Measurements from ENCODE around the gene THEMIS2. TPM values are rescaled to one million over a fixed set of nuclear protein-coding genes. Genes with fewer than 3 reads are reported as not detected.

The THEMIS2 gene
- total RNA-seq, 6 experiments from 2014 or later: 3.3 to 14.3 (median 7.6) TPM

- TF ChIP-seq, protein P1, sequence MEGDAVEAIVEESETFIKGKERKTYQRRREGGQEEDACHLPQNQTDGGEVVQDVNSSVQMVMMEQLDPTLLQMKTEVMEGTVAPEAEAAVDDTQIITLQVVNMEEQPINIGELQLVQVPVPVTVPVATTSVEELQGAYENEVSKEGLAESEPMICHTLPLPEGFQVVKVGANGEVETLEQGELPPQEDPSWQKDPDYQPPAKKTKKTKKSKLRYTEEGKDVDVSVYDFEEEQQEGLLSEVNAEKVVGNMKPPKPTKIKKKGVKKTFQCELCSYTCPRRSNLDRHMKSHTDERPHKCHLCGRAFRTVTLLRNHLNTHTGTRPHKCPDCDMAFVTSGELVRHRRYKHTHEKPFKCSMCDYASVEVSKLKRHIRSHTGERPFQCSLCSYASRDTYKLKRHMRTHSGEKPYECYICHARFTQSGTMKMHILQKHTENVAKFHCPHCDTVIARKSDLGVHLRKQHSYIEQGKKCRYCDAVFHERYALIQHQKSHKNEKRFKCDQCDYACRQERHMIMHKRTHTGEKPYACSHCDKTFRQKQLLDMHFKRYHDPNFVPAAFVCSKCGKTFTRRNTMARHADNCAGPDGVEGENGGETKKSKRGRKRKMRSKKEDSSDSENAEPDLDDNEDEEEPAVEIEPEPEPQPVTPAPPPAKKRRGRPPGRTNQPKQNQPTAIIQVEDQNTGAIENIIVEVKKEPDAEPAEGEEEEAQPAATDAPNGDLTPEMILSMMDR (IDR thresholded peaks at IDR 0.05): no peak
- no peak for TF ChIP-seq POLR2A (IDR thresholded peaks at IDR 0.05)
- Histone ChIP-seq H3K27ac (peak overlapping the region; percentile 1 to 73 (median 50)), H3K36me3 (peaks cover 0 to 19% (median 3%) of the 10 kb centered on the region in 4 donors), H3K4me1 (no peaks in the 10 kb centered on the region), H3K27me3 (no peaks in the 10 kb centered on the region), H3K9me3 (no peaks in the 10 kb centered on the region), H3K4me3 (no peak overlapping the region)
- 54% methylated on average over 2 of the region's 2 CpGs for WGBS (ENCODE audit: insufficient coverage, low coverage, low lambda C conversion rate, missing lambda C conversion rate)
- DNase-seq (no peak), ATAC-seq (no peak)
- intact Hi-C loops (cut with DNase I): no loop called here
Observed at GRCh38 chr1:27886353-27886679, 14.0 kb downstream of the THEMIS2 start.

- H3K36me3 ChIP-seq: peaks cover 0 to 21% (median 3%) of the 10 kb centered on the region in 4 donors
- TF ChIP-seq POLR2A (IDR thresholded peaks at IDR 0.05): no peak
- TF ChIP-seq, protein P1 (IDR thresholded peaks at IDR 0.05): no peak
- H3K27ac ChIP-seq: peak overlapping the region; percentile 1 to 73 (median 33)
- H3K4me1 ChIP-seq: no peaks in the 10 kb centered on the region
- DNase-seq: no peak
- intact Hi-C loops (cut with DNase I): no loop called here
- no peak for ATAC-seq
- no peaks in the 10 kb centered on the region for H3K27me3 ChIP-seq
- no peak overlapping the region for H3K4me3 ChIP-seq
- WGBS (ENCODE audit: insufficient coverage, low coverage, low lambda C conversion rate, missing lambda C conversion rate): 77% methylated on average over 3 of the region's 3 CpGs
- H3K9me3 ChIP-seq: no peaks in the 10 kb centered on the region
Observed at GRCh38 chr1:27886744-27887143, 14.4 kb downstream of the THEMIS2 start.

DNA sequence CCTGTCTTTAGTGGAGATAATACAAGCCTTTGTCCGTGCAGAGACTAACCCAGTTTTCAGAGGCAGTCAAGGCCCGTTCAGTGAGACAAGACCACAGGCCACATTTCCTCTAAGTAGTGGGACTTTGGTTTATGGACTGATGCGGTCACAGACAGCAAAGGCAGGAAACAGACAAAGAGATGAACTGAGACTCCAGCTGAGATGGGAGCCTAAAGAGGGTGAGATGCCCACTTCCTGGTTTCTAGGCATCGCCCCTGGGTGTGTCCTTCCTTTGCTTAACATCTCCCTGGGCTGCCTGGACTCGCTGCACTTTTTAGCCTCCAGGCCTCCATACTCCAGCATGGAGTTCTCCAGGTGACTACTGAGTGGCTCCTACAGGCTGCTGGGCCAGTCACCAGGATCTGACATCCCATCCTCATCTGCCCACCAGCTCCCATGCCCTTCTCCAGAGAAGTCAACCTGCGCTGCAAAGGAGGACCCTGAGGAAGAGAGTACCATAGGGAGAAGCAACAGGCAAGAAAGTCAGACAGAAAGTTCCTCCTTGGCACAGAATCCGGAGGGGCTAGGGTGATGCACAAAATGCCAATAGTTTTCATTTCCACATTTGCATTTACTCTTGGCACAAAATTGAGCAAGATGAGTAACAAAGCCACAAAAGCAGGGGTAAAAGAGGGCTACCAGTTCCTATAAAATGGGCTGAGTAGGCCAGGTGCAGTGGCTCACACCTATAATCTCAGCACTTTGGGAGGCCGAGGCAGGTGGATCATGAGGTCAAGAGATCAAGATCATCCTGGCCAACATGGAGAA, 15.1 kb downstream of the THEMIS2 start:
- 69% methylated on average over 6 of the region's 8 CpGs for WGBS (ENCODE audit: insufficient coverage, low coverage, low lambda C conversion rate, missing lambda C conversion rate)
- H3K9me3 ChIP-seq: no peaks in the 10 kb centered on the region
- H3K4me1 ChIP-seq: no peaks in the 10 kb centered on the region
- peak overlapping the region; percentile 1 to 73 (median 33) for H3K27ac ChIP-seq
- TF ChIP-seq, protein P1 (IDR thresholded peaks at IDR 0.05): no peak
- TF ChIP-seq POLR2A (IDR thresholded peaks at IDR 0.05): no peak
- H3K36me3 ChIP-seq: peaks cover 0 to 27% (median 3%) of the 10 kb centered on the region in 4 donors
- DNase-seq: no peak
- H3K27me3 ChIP-seq: no peaks in the 10 kb centered on the region
- intact Hi-C loops (cut with DNase I): no loop called here
- ATAC-seq: peak in 2 of 4 donors; percentile 9 to 15
- no peak overlapping the region for H3K4me3 ChIP-seq

GRCh38 chr1:27889506-27889905, 17.2 kb downstream of the THEMIS2 start:
- H3K27me3 ChIP-seq: no peaks in the 10 kb centered on the region
- H3K9me3 ChIP-seq: no peaks in the 10 kb centered on the region
- DNase-seq (no peak), ATAC-seq (no peak)
- no peaks in the 10 kb centered on the region for H3K4me1 ChIP-seq
- H3K4me3 ChIP-seq: no peak overlapping the region
- 83% methylated on average over 2 of the region's 3 CpGs for WGBS (ENCODE audit: insufficient coverage, low coverage, low lambda C conversion rate, missing lambda C conversion rate)
- intact Hi-C loops (cut with DNase I): no loop called here
- peaks cover 0 to 48% (median 13%) of the 10 kb centered on the region in 4 donors for H3K36me3 ChIP-seq
- TF ChIP-seq, protein P1 (IDR thresholded peaks at IDR 0.05): no peak
- no peak for TF ChIP-seq POLR2A (IDR thresholded peaks at IDR 0.05)
- peak overlapping the region in 1 of 3 donors; percentile 33 for H3K27ac ChIP-seq

Data from right lobe of liver (tissue), 6 donors.